Upper lobe of left lung (tissue), 4 donors: Measurements from ENCODE around the gene ROR2.

Experiments used
- EP300 ChIP-seq, 4 donors: sonication (generic); formaldehyde crosslinking; IDR thresholded peaks; one replicate each; pipeline ENCODE4 v1.5.1; 2017; ENCODE audit warnings: antibody characterized with exemption in 4 of 4, control low read depth in 2 of 4
- POLR2A ChIP-seq, 4 donors: fragments of 450-650 bp; IDR thresholded peaks; one replicate each; pipeline ENCODE4 v1.5.1; 2016 to 2017; ENCODE audit warnings: antibody characterized with exemption in 4 of 4, mild to moderate bottlenecking in 2 of 4
- TF ChIP-seq, protein P1 (sequence below), 6 experiments: fragments of 450-650 bp in 4 of 6; fragments of 200-600 bp in 2 of 6; sonication (generic) in 2 of 6; IDR thresholded peaks; one replicate each; pipeline ENCODE4 v1.5.1; 2016 to 2019; ENCODE audit warnings: antibody characterized with exemption in 6 of 6

- TF ChIP-seq, protein P1, sequence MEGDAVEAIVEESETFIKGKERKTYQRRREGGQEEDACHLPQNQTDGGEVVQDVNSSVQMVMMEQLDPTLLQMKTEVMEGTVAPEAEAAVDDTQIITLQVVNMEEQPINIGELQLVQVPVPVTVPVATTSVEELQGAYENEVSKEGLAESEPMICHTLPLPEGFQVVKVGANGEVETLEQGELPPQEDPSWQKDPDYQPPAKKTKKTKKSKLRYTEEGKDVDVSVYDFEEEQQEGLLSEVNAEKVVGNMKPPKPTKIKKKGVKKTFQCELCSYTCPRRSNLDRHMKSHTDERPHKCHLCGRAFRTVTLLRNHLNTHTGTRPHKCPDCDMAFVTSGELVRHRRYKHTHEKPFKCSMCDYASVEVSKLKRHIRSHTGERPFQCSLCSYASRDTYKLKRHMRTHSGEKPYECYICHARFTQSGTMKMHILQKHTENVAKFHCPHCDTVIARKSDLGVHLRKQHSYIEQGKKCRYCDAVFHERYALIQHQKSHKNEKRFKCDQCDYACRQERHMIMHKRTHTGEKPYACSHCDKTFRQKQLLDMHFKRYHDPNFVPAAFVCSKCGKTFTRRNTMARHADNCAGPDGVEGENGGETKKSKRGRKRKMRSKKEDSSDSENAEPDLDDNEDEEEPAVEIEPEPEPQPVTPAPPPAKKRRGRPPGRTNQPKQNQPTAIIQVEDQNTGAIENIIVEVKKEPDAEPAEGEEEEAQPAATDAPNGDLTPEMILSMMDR (IDR thresholded peaks at IDR 0.05) = no peak
- TF ChIP-seq EP300 (IDR thresholded peaks at IDR 0.05) = no peak
- TF ChIP-seq POLR2A (IDR thresholded peaks at IDR 0.05) = no peak
Measured at GRCh38 chr9:91843623-91844148, 106.3 kb downstream of the ROR2 start.
